HCT116 (cell line): ENCODE results near the gene DNAJC3.

ENCODE experiments used
- JUND ChIP-seq: IDR thresholded peaks from 2 replicates; pipeline ENCODE4 v1.6.1; 2012
- SIN3A ChIP-seq: IDR thresholded peaks from 2 replicates; pipeline ENCODE4 v1.6.1; 2012; ENCODE audit warnings: low read depth
- TF ChIP-seq, protein P1 (sequence below), 3 experiments: fragments of 200-600 bp in 1 of 3; sonication (generic) in 1 of 3; IDR thresholded peaks in 2 of 3; conservative IDR thresholded peaks in 1 of 3; 2 replicates each; pipeline ENCODE4 v1.5.1; 2012 to 2017; ENCODE audit warnings: low read depth in 2 of 3, low read length in 2 of 3, antibody characterized with exemption in 1 of 3, borderline replicate concordance in 1 of 3, control low read depth in 1 of 3, mild to moderate bottlenecking in 1 of 3, mixed read lengths in 1 of 3, mixed run types in 1 of 3, moderate library complexity in 1 of 3; ENCODE audit not compliant: insufficient read depth in 1 of 3
- TF ChIP-seq, protein P2 (sequence below): IDR thresholded peaks from 2 replicates; pipeline ENCODE4 v1.6.1; 2012

DNA sequence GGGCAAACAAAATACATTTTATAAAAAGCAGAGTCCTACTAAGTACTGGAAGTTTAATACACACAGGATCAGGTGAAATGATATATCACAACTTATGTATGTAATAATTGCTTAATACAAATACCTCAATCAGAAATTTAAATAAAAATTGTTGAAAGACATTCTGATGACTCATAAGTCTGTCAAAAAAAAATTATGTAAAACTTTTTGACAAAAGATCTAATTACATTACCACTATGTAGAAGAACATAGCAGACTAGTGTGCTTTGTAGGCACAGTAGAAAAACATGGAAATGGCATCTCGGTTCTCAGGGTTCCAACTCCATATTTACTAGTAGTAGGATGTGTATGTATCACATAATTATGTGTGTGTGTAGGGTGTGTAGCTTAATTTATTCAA lies 156.2 kb downstream of the DNAJC3 start:
- TF ChIP-seq JUND (no peak), SIN3A (no peak)
- TF ChIP-seq, protein P1, sequence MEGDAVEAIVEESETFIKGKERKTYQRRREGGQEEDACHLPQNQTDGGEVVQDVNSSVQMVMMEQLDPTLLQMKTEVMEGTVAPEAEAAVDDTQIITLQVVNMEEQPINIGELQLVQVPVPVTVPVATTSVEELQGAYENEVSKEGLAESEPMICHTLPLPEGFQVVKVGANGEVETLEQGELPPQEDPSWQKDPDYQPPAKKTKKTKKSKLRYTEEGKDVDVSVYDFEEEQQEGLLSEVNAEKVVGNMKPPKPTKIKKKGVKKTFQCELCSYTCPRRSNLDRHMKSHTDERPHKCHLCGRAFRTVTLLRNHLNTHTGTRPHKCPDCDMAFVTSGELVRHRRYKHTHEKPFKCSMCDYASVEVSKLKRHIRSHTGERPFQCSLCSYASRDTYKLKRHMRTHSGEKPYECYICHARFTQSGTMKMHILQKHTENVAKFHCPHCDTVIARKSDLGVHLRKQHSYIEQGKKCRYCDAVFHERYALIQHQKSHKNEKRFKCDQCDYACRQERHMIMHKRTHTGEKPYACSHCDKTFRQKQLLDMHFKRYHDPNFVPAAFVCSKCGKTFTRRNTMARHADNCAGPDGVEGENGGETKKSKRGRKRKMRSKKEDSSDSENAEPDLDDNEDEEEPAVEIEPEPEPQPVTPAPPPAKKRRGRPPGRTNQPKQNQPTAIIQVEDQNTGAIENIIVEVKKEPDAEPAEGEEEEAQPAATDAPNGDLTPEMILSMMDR (IDR thresholded peaks at IDR 0.05 in 2 of 3, conservative IDR thresholded peaks at IDR 0.05 in 1 of 3; ENCODE audit: borderline replicate concordance in 1 of 3, insufficient read depth in 1 of 3, low read depth in 2 of 3, low read length in 2 of 3) = no peak
- TF ChIP-seq, protein P2, sequence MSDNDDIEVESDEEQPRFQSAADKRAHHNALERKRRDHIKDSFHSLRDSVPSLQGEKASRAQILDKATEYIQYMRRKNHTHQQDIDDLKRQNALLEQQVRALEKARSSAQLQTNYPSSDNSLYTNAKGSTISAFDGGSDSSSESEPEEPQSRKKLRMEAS = no peak
